ENCODE data around the gene DIP2B.
A peak's percentile ranks its signal among the peaks of the same experiment; 100 is the strongest.
"Not testable (repeated sequence)": the region's sequence is repeated elsewhere in the genome, so short reads cannot be mapped to it uniquely, and the experiment has no call there.

DIP2B gene

DNA sequence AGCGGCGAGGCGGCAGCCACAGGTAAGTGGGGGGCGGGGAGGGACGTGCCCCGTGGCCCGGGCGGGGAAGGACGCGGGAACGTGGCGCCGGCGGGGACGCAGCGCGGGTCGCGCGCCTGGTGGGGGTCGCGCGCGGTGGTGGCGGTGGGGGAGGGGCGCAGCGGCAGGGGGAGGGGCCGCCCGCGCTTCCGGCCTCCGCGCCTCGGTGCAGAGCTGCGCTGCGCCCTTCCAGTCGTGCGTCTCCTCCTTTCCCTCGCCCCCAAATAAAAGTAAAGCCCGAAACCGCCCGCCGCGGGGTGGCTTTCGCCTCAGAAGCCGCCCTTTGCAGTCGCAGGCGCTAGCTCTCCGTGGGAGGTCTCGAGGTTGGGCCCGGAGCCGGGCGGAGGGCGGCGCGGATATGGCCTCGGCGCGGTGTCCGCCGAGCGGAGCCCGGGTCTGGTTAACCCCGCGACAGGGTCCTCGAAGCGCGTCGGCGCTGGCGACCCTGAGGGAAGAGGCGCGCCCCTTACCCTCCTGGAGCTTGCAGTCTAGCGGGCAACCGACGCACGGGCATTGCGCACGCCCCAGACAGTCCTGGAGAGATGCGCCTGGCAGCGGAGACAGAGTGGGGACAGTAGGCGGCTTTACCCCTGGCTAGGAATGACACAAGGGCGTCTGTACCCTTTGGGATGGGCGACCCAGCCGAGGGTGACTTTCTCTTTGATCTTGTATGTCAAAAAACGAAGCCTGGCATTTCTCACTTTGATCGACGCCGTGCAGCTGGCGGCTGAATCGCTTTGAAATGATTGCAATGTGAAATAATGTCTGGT is 259.7 kb downstream of the DIP2B start:
- TF ChIP-seq, protein P1, sequence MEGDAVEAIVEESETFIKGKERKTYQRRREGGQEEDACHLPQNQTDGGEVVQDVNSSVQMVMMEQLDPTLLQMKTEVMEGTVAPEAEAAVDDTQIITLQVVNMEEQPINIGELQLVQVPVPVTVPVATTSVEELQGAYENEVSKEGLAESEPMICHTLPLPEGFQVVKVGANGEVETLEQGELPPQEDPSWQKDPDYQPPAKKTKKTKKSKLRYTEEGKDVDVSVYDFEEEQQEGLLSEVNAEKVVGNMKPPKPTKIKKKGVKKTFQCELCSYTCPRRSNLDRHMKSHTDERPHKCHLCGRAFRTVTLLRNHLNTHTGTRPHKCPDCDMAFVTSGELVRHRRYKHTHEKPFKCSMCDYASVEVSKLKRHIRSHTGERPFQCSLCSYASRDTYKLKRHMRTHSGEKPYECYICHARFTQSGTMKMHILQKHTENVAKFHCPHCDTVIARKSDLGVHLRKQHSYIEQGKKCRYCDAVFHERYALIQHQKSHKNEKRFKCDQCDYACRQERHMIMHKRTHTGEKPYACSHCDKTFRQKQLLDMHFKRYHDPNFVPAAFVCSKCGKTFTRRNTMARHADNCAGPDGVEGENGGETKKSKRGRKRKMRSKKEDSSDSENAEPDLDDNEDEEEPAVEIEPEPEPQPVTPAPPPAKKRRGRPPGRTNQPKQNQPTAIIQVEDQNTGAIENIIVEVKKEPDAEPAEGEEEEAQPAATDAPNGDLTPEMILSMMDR (IDR thresholded peaks at IDR 0.05): no peak
- no peaks in the 10 kb centered on the region for H3K9me3 ChIP-seq
- H3K27ac ChIP-seq: peak overlapping the region; percentile 92 to 98
- no peaks in the 10 kb centered on the region for H3K36me3 ChIP-seq
- DNase-seq: peak; percentile 29 to 72
- H3K27me3 ChIP-seq: no peaks in the 10 kb centered on the region
- peak overlapping the region; percentile 82 to 98 for H3K4me3 ChIP-seq
- H3K4me1 ChIP-seq: peaks cover 0 to 46% (median 24%) of the 10 kb centered on the region in 4 donors
- intact Hi-C loops (cut with DNase I; ENCODE audit: low total_unique reads): loop anchor here (5.0 kb wide), 1 partner anchor 158 kb away; no protein-coding TSS in a partner anchor

DNA sequence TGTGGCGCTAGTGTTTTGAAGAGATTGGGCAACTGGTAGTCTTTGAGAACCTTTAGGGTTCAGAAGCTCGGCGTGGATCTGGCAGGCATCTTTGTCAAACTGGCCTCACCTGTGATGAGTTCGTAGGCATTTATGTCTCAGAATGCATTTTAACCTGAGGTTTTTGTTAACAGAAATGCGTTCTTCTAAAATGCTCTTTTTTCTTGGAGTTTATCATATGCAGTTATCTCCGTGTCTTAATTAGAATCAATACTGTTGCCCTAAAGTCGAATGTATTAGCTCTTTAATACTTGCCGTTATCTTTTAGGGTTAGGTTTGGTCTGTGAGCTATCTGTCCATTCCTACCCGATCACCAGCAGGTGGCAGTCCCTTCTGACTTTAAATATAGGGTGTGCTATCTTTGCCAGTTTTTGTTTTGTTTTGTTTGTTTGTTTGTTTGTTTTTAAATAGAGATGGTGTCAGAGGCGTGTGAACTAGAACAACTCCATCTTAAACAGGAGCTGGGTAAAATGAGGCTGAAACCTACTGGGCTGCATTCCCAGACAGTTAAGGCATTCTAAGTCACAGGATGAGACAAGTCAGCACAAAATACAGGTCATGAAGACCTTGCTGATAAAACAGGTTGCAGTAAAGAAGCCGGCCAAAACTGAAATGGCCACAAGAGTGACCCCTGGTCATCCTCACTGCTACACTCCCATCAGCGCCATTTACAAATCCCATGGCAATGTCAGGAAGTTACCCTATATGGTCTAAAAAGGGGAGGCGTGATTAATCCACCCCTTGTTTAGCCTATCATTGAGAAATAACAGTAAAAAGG is 260.5 kb downstream of the DIP2B start:
- Histone ChIP-seq H3K9me3 (no peaks in the 10 kb centered on the region), H3K4me3 (peak overlapping the region; percentile 82 to 98), H3K36me3 (no peaks in the 10 kb centered on the region), H3K27me3 (no peaks in the 10 kb centered on the region), H3K27ac (peak overlapping the region; percentile 92 to 98), H3K4me1 (peaks cover 0 to 46% (median 24%) of the 10 kb centered on the region in 4 donors)
- peak in 1 of 2 donors; percentile 35 for DNase-seq
- TF ChIP-seq, protein P1 (IDR thresholded peaks at IDR 0.05): peak; percentile 58 to 59
- intact Hi-C loops (cut with DNase I; ENCODE audit: low total_unique reads): no loop called here

DNA sequence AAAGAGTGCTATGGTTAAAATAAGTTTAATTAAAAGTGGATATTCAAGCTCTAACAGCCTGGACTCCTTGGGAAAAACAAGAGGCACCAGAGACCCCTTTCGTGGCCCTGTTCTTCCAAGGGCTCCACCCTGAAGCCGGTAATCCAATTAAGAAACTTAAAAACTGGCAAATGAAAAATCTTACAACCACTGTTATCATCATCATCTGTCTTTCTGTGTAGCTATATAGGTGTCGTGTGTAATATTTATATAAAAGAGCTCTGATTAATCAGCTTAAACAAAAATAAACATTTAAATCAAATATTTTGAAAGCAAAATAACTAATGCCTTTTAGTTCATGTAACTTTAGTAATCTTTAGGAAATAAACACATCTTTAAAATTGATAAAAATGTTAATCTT is 263.6 kb downstream of the DIP2B start:
- no peak overlapping the region for H3K4me3 ChIP-seq
- intact Hi-C loops (cut with DNase I; ENCODE audit: low total_unique reads): no loop called here
- H3K27ac ChIP-seq: no peak overlapping the region
- DNase-seq: no peak
- no peaks in the 10 kb centered on the region for H3K9me3 ChIP-seq
- peaks cover 0 to 29% (median 15%) of the 10 kb centered on the region in 4 donors for H3K4me1 ChIP-seq
- no peaks in the 10 kb centered on the region for H3K27me3 ChIP-seq
- peaks cover 3 to 11% (median 9%) of the 10 kb centered on the region in 3 donors for H3K36me3 ChIP-seq
- TF ChIP-seq, protein P1 (IDR thresholded peaks at IDR 0.05): no peak

DNA sequence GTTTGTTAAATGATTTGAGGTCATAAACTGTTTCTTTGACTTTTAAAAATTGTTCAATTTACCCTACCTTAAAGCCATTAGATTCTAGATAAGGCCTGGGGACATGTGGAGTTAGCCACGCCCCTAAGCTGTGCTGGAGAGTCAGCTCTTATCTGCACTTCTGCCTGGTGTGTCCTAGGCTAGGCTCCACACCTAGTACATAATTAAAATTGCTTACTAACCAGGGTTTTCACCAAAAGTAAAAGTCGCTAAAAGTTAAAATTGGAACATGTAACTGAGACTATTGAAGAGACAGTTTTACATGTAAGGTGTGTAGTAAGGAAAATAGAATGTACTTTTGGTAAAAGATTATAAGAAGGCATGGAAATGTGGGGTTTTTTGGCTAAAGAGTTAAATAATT is 264.0 kb downstream of the DIP2B start:
- H3K4me1 ChIP-seq: peaks cover 0 to 29% (median 15%) of the 10 kb centered on the region in 4 donors
- H3K27ac ChIP-seq; DNase-seq; H3K27me3 ChIP-seq; intact Hi-C loops (cut with DNase I; ENCODE audit: low total_unique reads); H3K4me3 ChIP-seq; H3K9me3 ChIP-seq: not testable (repeated sequence)
- H3K36me3 ChIP-seq: peaks cover 3 to 11% (median 9%) of the 10 kb centered on the region in 3 donors

DNA sequence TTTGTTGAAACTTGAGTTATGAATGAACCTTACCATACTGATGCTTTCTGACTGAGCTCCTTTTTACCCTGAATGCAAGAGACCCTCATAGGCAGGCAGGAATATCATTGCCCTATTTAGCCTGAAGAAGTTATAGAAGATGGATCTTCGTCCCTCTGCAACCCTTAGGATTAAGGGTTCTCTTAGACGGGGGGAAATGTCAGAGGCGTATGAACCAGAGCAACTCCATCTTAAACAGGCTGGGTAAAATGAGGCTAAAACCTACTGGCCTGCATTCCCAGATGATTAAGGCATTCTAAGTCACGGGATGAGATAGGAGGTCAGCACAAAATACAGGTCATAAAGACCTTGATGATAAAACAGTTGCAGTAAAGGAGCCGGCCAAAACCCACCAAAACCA is 266.6 kb downstream of the DIP2B start:
- H3K27me3 ChIP-seq: no peaks in the 10 kb centered on the region
- TF ChIP-seq, protein P1 (IDR thresholded peaks at IDR 0.05): no peak
- DNase-seq: no peak
- H3K36me3 ChIP-seq: peaks cover 9 to 11% (median 10%) of the 10 kb centered on the region in 3 donors
- no peaks in the 10 kb centered on the region for H3K9me3 ChIP-seq
- no peak overlapping the region for H3K4me3 ChIP-seq
- no peak overlapping the region for H3K27ac ChIP-seq
- intact Hi-C loops (cut with DNase I; ENCODE audit: low total_unique reads): no loop called here
- H3K4me1 ChIP-seq: peaks cover 0 to 19% (median 7%) of the 10 kb centered on the region in 4 donors

All from tibial artery (tissue), 4 donors.